GM12878 (cell line): ENCODE results near the gene TRA2B. TPM values are rescaled to one million over a fixed set of nuclear protein-coding genes. Genes with fewer than 3 reads are reported as not detected.

Experiments
- FOXK2 ChIP-seq: fragments of 450-650 bp; IDR thresholded peaks from 2 replicates; pipeline ENCODE4 v1.6.1; 2017; ENCODE audit warnings: mild to moderate bottlenecking, moderate library complexity
- MLLT1 ChIP-seq: fragments of 450-650 bp; IDR thresholded peaks from 2 replicates; pipeline ENCODE4 v1.6.1; 2016; ENCODE audit warnings: mild to moderate bottlenecking
- ZNF687 ChIP-seq: fragments of 450-650 bp; IDR thresholded peaks from 2 replicates; pipeline ENCODE4 v1.6.1; 2017; ENCODE audit warnings: mild to moderate bottlenecking, moderate library complexity
- polyA plus RNA-seq, 11 experiments: library from polyadenylated mRNA; depleted of rRNA in 4 of 11; unstranded in 6 of 11; stranded (reverse) in 5 of 11; fragments of >200 nt; fragmentation: Nextera tagmentation in 4 of 11; fragmentation: Illumina TruSeq in 1 of 11; extraction: Ambion mirVana in 4 of 11; extraction: Trizol in 1 of 11; gene quantifications; 1 replicate in 1 of 11; 2 replicates in 10 of 11; pipeline versions ENCODE4 v1.2.1 to v1.2.3, GENCODE V29; 2011 to 2016; ENCODE audit warnings: inconsistent platforms in 2 of 11, missing spikeins in 2 of 11, low read depth in 1 of 11
- total RNA-seq, 4 experiments: library from RNA; depleted of rRNA in 3 of 4; stranded (reverse); fragments of >200 nt in 3 of 4; fragmentation: Illumina TruSeq in 1 of 4; extraction: Trizol in 1 of 4; gene quantifications; 2 replicates each; pipeline versions ENCODE4 v1.2.1 to v1.2.3, GENCODE V29; 2013 to 2021

The TRA2B gene
- total and polyA plus RNA-seq, 10 of the 15 experiments (the other 5 are each of a cell fraction or from before 2014, with no cell fraction given) = 130 to 317 (median 278) TPM

- TF ChIP-seq FOXK2 (no peak), MLLT1 (no peak), ZNF687 (no peak)
Measured at GRCh38 chr3:185930393-185931107, 7.3 kb downstream of the TRA2B start (continued).
